Chondrocyte (in vitro differentiated cells): ENCODE data around the gene ALK. TPM values are rescaled to one million over a fixed set of nuclear protein-coding genes. Genes with fewer than 3 reads are reported as not detected.

Experiments
- DNase-seq: peaks from one replicate; pipeline ENCODE4 v3.0.0; 2021; ENCODE audit warnings: mixed read lengths, low spot score
- H3K27ac Mint-ChIP-seq: one replicate; pipeline ENCODE4 v1.8.0; 2021; ENCODE audit warnings: mild to moderate bottlenecking, moderate library complexity, mixed read lengths; ENCODE audit not compliant: unreplicated experiment
- H3K27me3 Mint-ChIP-seq: 2 replicates; pipeline ENCODE4 v1.8.0; 2021; ENCODE audit warnings: low read depth, mixed read lengths
- H3K36me3 Mint-ChIP-seq: 2 replicates; pipeline ENCODE4 v1.8.0; 2021; ENCODE audit warnings: low read depth, mixed read lengths
- H3K4me1 Mint-ChIP-seq: 2 replicates; pipeline ENCODE4 v1.8.0; 2021; ENCODE audit warnings: low read depth, mild to moderate bottlenecking, mixed read lengths
- H3K4me3 Mint-ChIP-seq: one replicate; pipeline ENCODE4 v1.8.0; 2021; ENCODE audit warnings: mild to moderate bottlenecking, moderate library complexity, mixed read lengths; ENCODE audit not compliant: unreplicated experiment
- H3K9me3 Mint-ChIP-seq: 2 replicates; pipeline ENCODE4 v1.8.0; 2021; ENCODE audit warnings: low read depth, mixed read lengths
- CTCF ChIP-seq: fragments of 200-600 bp; sonication (generic); IDR thresholded peaks from 2 replicates; pipeline ENCODE4 v1.5.0; 2021; ENCODE audit warnings: antibody characterized with exemption, mild to moderate bottlenecking, moderate library complexity
- total RNA-seq: library from RNA; stranded (reverse); gene quantifications from 3 replicates; pipeline ENCODE4 v1.2.1, GENCODE V29; 2021

Gene ALK
- total RNA-seq, 1 donor from 2014 or later, result 0.07 TPM

- H3K4me1 Mint-ChIP-seq, result peaks cover 11% of the 10 kb centered on the region
- TF ChIP-seq CTCF, result no peak
- H3K27ac Mint-ChIP-seq, result no peak overlapping the region
- H3K27me3 Mint-ChIP-seq, result peaks cover 9% of the 10 kb centered on the region
- no peak overlapping the region for H3K4me3 Mint-ChIP-seq
- no peaks in the 10 kb centered on the region for H3K36me3 Mint-ChIP-seq
- DNase-seq, result no peak
- no peaks in the 10 kb centered on the region for H3K9me3 Mint-ChIP-seq
Measured at GRCh38 chr2:29767606-29768335, 153.6 kb downstream of the ALK start.

- Mint-ChIP-seq H3K27me3 (peaks cover 6% of the 10 kb centered on the region), H3K4me1 (peaks cover 15% of the 10 kb centered on the region), H3K4me3 (no peak overlapping the region), H3K9me3 (no peaks in the 10 kb centered on the region), H3K27ac (no peak overlapping the region), H3K36me3 (no peaks in the 10 kb centered on the region)
- no peak for DNase-seq
- no peak for TF ChIP-seq CTCF
Measured at GRCh38 chr2:29766191-29766590, 155.2 kb downstream of the ALK start.

- H3K4me3 Mint-ChIP-seq, result no peak overlapping the region
- H3K27ac Mint-ChIP-seq, result no peak overlapping the region
- H3K36me3 Mint-ChIP-seq, result no peaks in the 10 kb centered on the region
- H3K9me3 Mint-ChIP-seq, result no peaks in the 10 kb centered on the region
- peaks cover 3% of the 10 kb centered on the region for H3K27me3 Mint-ChIP-seq
- H3K4me1 Mint-ChIP-seq, result peaks cover 19% of the 10 kb centered on the region
- TF ChIP-seq CTCF, result no peak
- no peak for DNase-seq
Measured at GRCh38 chr2:29765721-29766120, 155.7 kb downstream of the ALK start.

- Mint-ChIP-seq H3K9me3 (no peaks in the 10 kb centered on the region), H3K4me3 (no peak overlapping the region), H3K27ac (no peak overlapping the region), H3K36me3 (no peaks in the 10 kb centered on the region), H3K27me3 (peaks cover 2% of the 10 kb centered on the region), H3K4me1 (peaks cover 27% of the 10 kb centered on the region)
- DNase-seq, result no peak
- no peak for TF ChIP-seq CTCF
Measured at GRCh38 chr2:29763371-29763770, 158.0 kb downstream of the ALK start.

GRCh38 chr2:29762239-29762638 lies 159.1 kb downstream of the ALK start:
- Mint-ChIP-seq H3K4me1 (peaks cover 24% of the 10 kb centered on the region), H3K9me3 (no peaks in the 10 kb centered on the region), H3K4me3 (no peak overlapping the region), H3K27me3 (peaks cover 2% of the 10 kb centered on the region), H3K36me3 (no peaks in the 10 kb centered on the region), H3K27ac (no peak overlapping the region)
- no peak for TF ChIP-seq CTCF
- no peak for DNase-seq
